ENCODE measurements around the gene GPR65.

GPR65 gene

GRCh38 chr14:88049266-88049665 is 44.3 kb downstream of the GPR65 start:
- H3K4me1 ChIP-seq (ENCODE audit: insufficient read depth, low read length), result no peaks in the 10 kb centered on the region
- no peak overlapping the region for H2AFZ ChIP-seq (ENCODE audit: low read depth, low read length)
- H3K9me3 ChIP-seq (ENCODE audit: insufficient read depth, low read length, severe bottlenecking), result no peaks in the 10 kb centered on the region
- H3K4me3 ChIP-seq (ENCODE audit: low read depth in 1 of 2, low read length in 2 of 2), result no peak overlapping the region
- H4K20me1 ChIP-seq (ENCODE audit: insufficient read depth, low read length), result no peaks in the 10 kb centered on the region
- DNase-seq (no peak), ATAC-seq (ENCODE audit: insufficient read depth, low read depth) (no peak)
- TF ChIP-seq EZH2 (IDR thresholded peaks at IDR 0.05; ENCODE audit: borderline replicate concordance, low read depth, low read length, severe bottlenecking) (no peak), CTCF (IDR thresholded peaks at IDR 0.05; ENCODE audit: borderline replicate concordance, extremely low read depth, low read length, poor library complexity, severe bottlenecking) (no peak)
- no peak overlapping the region for H3K4me2 ChIP-seq (ENCODE audit: insufficient read depth, low read length)
- no peak overlapping the region for H3K9ac ChIP-seq (ENCODE audit: low read depth, low read length)
- no peaks in the 10 kb centered on the region for H3K79me2 ChIP-seq (ENCODE audit: insufficient read depth, low read length)
- no peaks in the 10 kb centered on the region for H3K36me3 ChIP-seq (ENCODE audit: insufficient read depth, low read length)
- no peak overlapping the region for H3K27ac ChIP-seq (ENCODE audit: low read length)
- no peaks in the 10 kb centered on the region for H3K27me3 ChIP-seq (ENCODE audit: insufficient read depth, low read length, poor library complexity)

GRCh38 chr14:88049936-88050335 is 45.0 kb downstream of the GPR65 start:
- H3K27ac ChIP-seq (ENCODE audit: low read length), result no peak overlapping the region
- H4K20me1 ChIP-seq (ENCODE audit: insufficient read depth, low read length), result no peaks in the 10 kb centered on the region
- H3K4me3 ChIP-seq (ENCODE audit: low read depth in 1 of 2, low read length in 2 of 2), result no peak overlapping the region
- no peak overlapping the region for H2AFZ ChIP-seq (ENCODE audit: low read depth, low read length)
- H3K4me1 ChIP-seq (ENCODE audit: insufficient read depth, low read length), result no peaks in the 10 kb centered on the region
- DNase-seq, result no peak
- no peaks in the 10 kb centered on the region for H3K27me3 ChIP-seq (ENCODE audit: insufficient read depth, low read length, poor library complexity)
- no peaks in the 10 kb centered on the region for H3K9me3 ChIP-seq (ENCODE audit: insufficient read depth, low read length, severe bottlenecking)
- no peak overlapping the region for H3K9ac ChIP-seq (ENCODE audit: low read depth, low read length)
- no peak overlapping the region for H3K4me2 ChIP-seq (ENCODE audit: insufficient read depth, low read length)
- no peaks in the 10 kb centered on the region for H3K36me3 ChIP-seq (ENCODE audit: insufficient read depth, low read length)
- TF ChIP-seq CTCF (IDR thresholded peaks at IDR 0.05; ENCODE audit: borderline replicate concordance, extremely low read depth, low read length, poor library complexity, severe bottlenecking), result no peak
- no peaks in the 10 kb centered on the region for H3K79me2 ChIP-seq (ENCODE audit: insufficient read depth, low read length)
- no peak for ATAC-seq (ENCODE audit: insufficient read depth, low read depth)

GRCh38 chr14:88060576-88060975 is 55.6 kb downstream of the GPR65 start:
- H3K9ac ChIP-seq (ENCODE audit: low read depth, low read length), result no peak overlapping the region
- TF ChIP-seq EZH2 (IDR thresholded peaks at IDR 0.05; ENCODE audit: borderline replicate concordance, low read depth, low read length, severe bottlenecking) (no peak), CTCF (IDR thresholded peaks at IDR 0.05; ENCODE audit: borderline replicate concordance, extremely low read depth, low read length, poor library complexity, severe bottlenecking) (no peak)
- no peak overlapping the region for H2AFZ ChIP-seq (ENCODE audit: low read depth, low read length)
- ATAC-seq (ENCODE audit: insufficient read depth, low read depth) (no peak), DNase-seq (no peak)
- no peak overlapping the region for H3K27ac ChIP-seq (ENCODE audit: low read length)
- H3K4me2 ChIP-seq (ENCODE audit: insufficient read depth, low read length), result no peak overlapping the region
- H3K4me1 ChIP-seq (ENCODE audit: insufficient read depth, low read length), result no peaks in the 10 kb centered on the region
- H3K4me3 ChIP-seq (ENCODE audit: low read depth in 1 of 2, low read length in 2 of 2), result no peak overlapping the region
- H3K9me3 ChIP-seq (ENCODE audit: insufficient read depth, low read length, severe bottlenecking), result no peaks in the 10 kb centered on the region
- no peaks in the 10 kb centered on the region for H3K79me2 ChIP-seq (ENCODE audit: insufficient read depth, low read length)
- no peaks in the 10 kb centered on the region for H3K36me3 ChIP-seq (ENCODE audit: insufficient read depth, low read length)
- H3K27me3 ChIP-seq (ENCODE audit: insufficient read depth, low read length, poor library complexity), result no peaks in the 10 kb centered on the region
- no peaks in the 10 kb centered on the region for H4K20me1 ChIP-seq (ENCODE audit: insufficient read depth, low read length)

- Histone ChIP-seq H3K4me2 (ENCODE audit: insufficient read depth, low read length) (no peak overlapping the region), H3K27ac (ENCODE audit: low read length) (no peak overlapping the region)
- DNase-seq, result no peak
Measured at GRCh38 chr14:88063811-88064210, 58.9 kb downstream of the GPR65 start.

More at GRCh38 chr14:88063811-88064210, 58.9 kb downstream of the GPR65 start:
- Histone ChIP-seq H3K9ac (ENCODE audit: low read depth, low read length) (no peak overlapping the region), H3K4me3 (ENCODE audit: low read depth in 1 of 2, low read length in 2 of 2) (no peak overlapping the region), H4K20me1 (ENCODE audit: insufficient read depth, low read length) (no peaks in the 10 kb centered on the region), H3K4me1 (ENCODE audit: insufficient read depth, low read length) (no peaks in the 10 kb centered on the region), H3K27me3 (ENCODE audit: insufficient read depth, low read length, poor library complexity) (no peaks in the 10 kb centered on the region), H3K79me2 (ENCODE audit: insufficient read depth, low read length) (no peaks in the 10 kb centered on the region), H3K36me3 (ENCODE audit: insufficient read depth, low read length) (no peaks in the 10 kb centered on the region), H2AFZ (ENCODE audit: low read depth, low read length) (no peak overlapping the region), H3K9me3 (ENCODE audit: insufficient read depth, low read length, severe bottlenecking) (no peaks in the 10 kb centered on the region)
- no peak for ATAC-seq (ENCODE audit: insufficient read depth, low read depth)
- TF ChIP-seq EZH2 (IDR thresholded peaks at IDR 0.05; ENCODE audit: borderline replicate concordance, low read depth, low read length, severe bottlenecking) (no peak), CTCF (IDR thresholded peaks at IDR 0.05; ENCODE audit: borderline replicate concordance, extremely low read depth, low read length, poor library complexity, severe bottlenecking) (no peak)

All from DND-41 (cell line).